Vagina (tissue), 2 donors: ENCODE measurements around the gene TNNI3.

Source experiments
- CTCF ChIP-seq, 3 experiments: fragments of 450-650 bp in 2 of 3; fragments of 200-600 bp in 1 of 3; sonication (generic) in 1 of 3; IDR thresholded peaks; one replicate each; pipeline ENCODE4 v1.5.1; 2017 to 2019; ENCODE audit warnings: antibody characterized with exemption in 3 of 3, mild to moderate bottlenecking in 2 of 3, moderate library complexity in 2 of 3
- POLR2A ChIP-seq, 2 donors: fragments of 450-650 bp; IDR thresholded peaks; one replicate each; pipeline ENCODE4 v1.6.1; 2017; ENCODE audit warnings: antibody characterized with exemption in 2 of 2, mild to moderate bottlenecking in 2 of 2, moderate library complexity in 2 of 2
- POLR2AphosphoS5 ChIP-seq, 2 donors: sonication (generic); formaldehyde crosslinking; IDR thresholded peaks; one replicate each; pipeline ENCODE4 v1.9.0; 2017; ENCODE audit warnings: antibody characterized with exemption in 2 of 2, mild to moderate bottlenecking in 2 of 2, low read depth in 1 of 2; ENCODE audit not compliant: insufficient read depth in 1 of 2

GRCh38 chr19:55160986-55161365 lies 3.4 kb upstream of the TNNI3 start:
- TF ChIP-seq CTCF (IDR thresholded peaks at IDR 0.05) (no peak), POLR2AphosphoS5 (IDR thresholded peaks at IDR 0.05; ENCODE audit: insufficient read depth in 1 of 2, low read depth in 1 of 2) (no peak), POLR2A (IDR thresholded peaks at IDR 0.05) (no peak)
